ENCODE measurements around the gene ANO3.
"Not testable (repeated sequence)": the region's sequence is repeated elsewhere in the genome, so short reads cannot be mapped to it uniquely, and the experiment has no call there.

Gene ANO3

DNA sequence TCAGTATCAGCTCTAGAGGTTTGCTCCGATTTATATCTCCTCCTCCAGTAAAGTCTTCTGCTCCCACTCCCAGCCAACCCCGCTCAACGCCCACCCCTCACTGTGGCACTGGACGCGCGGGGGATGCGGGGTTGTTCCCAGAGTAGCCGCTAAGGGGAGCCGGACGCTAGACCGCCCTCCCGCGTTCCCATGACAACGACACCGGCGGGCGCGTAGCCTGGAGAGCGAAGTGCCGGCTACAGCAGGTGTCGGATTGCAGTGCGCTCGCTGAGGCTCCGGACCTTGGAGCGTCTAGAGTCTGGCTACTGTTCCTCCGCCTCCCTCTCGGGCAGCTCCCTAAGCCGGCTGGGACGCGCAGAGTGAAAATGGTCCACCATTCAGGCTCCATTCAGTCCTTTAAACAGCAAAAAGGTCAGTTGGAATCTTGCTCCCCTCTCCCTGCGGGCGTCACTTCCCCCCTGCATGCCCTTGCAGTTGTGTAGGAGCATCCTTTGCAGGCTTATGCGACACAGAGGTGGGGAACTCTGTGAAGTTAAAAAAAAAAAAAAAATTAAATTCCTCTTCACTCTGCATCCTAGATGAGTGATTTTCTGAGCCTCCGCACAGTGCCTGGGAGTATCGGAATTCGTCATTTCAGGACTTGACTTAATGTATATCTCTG is at the start of gene ANO3:
Gene ANO3 (plus strand): TSS at position 220 of the 661 bp plus-strand sequence. CDS start 146 bp downstream, at position 366.
- DNase-seq, result peak; percentile 51

DNA sequence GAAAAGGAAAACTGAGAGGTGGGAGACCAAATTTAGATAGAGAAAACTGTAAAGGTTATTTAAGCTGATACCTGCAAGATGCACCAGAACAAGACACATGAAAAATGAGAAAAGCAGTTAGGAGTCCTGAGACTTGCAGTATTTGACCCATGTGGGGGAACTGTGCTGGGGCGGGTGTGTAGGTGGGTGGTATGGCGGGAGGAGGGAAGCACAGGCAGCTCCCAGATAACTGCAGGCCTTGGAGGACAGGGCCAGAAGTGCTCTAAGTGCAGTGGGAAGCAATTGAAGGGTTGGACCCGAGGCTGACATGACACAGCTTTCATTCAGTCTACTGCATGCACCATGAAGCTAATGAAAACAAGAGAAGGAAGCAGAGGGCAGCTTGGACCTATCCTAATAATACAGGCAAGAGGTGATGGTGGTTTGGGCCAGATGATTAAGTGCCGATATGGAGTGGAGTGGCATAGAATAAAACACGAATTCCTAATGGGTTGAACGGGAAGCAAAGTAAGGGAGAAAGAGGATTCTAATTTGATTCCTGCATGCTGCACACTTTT is 48.0 kb upstream of the ANO3 start:
- DNase-seq, result no peak

DNA sequence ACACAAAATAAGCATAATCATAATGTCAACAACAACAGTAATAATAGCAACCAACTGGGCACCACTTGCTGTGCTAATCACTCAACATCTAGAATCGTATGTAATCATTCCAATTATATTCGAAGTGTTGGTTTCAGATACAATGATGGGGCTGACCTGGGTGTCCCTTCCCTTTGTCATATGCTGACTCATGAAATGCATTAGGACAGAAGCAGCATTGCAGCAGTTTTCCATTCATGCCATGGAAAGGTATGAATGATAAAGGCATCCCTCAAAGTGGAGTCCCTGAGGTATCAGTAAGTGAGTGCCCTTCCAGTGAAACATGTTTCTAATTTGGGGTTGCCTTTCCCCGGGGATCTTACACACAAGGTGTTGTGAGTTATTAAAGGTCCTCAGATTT is 46.3 kb upstream of the ANO3 start:
- no peak for DNase-seq

DNA sequence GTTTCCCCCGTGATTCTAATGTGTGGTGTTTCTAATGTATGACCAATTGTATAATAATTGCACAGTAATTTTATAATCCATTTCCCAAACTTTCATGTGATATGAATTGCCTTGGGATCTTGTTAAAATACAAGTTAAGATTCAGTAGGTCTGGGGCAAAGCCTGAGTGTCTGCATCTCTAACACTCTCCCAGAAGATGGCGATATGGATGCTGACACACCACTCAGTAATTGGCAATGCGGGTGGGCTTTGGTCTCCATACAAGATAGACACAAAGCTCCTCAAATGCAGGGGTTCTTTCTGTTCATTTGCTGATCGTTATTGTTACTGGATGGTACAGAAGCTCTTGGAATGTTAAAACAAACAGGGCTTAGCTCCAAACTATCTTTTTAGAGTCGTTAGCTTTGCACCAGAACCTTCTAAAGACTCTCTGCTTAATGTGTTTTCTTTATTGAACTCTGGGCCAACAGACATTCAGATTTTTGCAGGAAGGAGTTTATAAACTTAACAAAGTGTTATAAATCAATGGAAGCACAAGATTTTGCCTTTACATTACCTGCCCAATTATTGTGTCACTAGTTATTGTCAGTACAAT is 45.4 kb upstream of the ANO3 start:
- no peak for DNase-seq

DNA sequence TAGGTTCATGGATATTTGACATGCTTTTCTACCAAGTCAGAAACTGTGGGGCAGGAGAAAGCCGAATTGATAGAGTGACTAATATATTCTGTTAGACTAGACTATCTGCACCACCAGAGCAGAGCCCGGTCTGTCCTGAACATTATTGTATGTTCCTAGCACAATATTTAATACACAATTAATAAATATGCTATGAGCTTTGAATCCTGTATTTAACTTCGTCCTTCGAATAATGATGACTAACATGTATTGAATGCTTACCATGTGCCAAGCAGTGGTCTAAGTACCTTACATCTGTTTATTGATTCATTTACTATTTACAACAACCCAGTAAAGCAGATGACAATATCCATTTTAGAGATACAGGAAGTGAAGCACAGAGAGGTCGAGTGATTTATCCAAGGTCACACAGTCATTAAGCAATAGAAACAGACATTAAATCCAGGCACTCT is 44.8 kb upstream of the ANO3 start:
- DNase-seq, result no peak

DNA sequence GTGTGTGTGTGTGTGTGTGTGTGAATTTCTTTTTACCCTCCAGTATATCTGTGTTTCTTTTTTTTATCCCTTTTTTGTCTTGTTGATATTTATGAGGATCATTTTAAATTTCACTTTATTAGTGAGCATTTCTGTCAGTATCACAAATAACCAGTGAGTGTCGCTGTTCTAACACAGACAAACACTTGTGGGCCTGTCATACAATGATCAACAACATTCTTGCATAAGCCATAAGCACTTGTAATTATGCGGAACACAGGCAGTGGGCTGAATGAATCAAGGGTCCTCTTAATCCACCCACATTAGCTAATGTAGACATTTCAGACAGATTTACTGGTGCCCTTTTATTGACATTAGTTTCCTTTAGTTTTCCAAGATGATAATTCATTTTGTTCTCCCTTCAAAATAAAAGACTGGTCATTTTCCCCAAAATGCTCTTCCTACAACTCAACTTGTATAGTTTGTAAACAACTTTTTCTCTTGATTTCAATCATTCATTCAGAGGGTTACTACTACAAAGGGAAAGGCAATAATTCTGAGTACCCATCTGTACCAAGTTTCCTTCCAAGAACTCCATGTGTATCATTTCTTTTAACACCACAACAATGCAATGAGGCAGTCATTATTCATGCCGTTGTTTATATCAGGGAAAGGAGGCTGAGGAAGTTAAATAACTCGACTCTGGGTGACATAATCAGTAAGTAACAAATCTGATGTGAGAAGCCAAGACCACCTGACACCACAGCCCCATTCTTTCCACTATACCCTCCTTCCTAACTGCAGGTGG is 34.5 kb upstream of the ANO3 start:
- DNase-seq, result peak; percentile 54

DNA sequence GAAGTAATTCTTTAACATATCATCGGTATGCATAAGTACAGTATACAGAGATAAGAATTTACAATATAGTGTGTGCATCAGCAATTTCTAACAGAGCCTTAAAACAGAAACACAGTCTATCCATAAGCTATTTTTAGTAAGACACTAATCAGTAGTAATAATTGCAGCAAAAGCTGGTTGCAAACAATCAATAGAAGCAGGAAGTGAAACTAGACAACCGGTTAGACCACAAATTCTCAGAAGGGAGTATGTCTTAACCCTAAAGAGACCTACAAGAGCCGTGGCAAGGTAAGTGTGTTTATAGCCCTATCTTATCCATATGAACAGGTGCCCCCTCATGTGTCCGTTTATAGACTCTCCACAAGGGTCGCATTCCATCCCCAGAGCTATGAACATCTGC is 15.6 kb upstream of the ANO3 start:
- not testable (repeated sequence) for DNase-seq

DNA sequence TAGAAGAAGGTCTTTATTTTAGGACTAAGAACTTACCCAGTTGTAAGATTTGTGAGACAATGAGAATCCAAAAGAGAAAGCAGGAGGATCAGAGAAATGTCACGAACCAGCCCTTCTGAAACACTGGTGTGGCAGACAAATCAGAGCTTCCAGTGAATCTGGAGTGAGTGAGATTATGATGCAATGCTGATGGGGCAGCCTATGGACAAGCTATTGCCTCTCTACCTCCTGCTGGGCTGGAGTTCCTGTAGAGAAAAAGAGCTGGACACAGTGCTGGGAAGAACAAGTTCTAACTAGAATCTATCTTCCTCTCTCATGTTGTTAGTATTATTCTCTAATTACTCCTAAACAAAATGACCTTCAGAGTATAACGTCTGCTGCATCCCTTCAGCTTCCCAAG is 12.0 kb upstream of the ANO3 start:
- DNase-seq, result no peak

DNA sequence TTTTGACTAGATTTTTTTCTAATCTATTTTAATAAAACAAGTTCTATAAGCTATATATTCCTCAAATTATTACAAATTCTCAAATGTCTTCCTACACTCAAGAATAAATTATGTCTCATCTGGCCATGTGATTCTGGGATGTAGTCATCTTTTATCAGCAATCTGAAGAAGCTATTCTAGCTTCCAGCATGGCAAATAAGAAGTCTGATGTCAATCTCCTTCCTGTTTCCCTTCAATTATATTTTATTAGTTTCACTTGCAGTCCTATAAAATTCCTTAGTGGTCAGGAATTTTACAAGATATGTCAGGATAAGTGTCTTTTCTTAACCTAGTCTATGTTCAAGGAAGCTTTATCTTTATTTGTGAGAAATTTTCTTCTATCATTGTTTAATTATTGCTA is 10.4 kb upstream of the ANO3 start:
- no peak for DNase-seq

DNA sequence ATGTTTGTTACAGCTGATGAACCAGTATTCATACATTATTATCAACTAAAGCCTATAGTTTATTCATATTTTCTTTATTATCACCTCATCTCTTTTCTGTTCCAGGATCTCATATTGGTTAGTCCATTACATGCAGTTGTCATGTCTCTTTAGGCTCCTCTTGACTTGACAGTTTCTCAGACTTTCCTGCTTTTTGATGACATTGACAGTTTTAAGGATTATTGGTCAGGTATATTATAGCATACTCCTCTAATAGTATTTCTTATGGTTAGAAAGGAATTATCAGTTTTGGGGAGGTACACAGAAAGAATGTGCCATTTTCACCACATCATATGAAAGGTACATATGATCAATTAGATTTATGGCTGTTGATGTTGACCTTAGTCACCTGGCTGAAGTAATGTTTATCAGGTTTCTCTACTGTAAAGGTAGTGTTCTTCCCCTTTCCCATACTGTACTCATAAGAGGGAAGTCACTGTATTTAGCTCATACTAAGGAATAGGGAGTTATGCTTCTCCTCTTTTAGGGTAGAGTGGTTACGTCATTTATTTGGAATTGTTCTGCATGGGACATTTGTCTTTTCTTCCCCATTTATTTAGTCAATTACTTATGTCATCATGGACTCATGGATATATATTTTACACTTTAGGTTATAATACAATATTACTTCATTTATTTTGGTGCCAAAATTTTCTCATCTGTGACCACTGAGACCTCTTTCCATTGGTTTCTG is 9.4 kb upstream of the ANO3 start:
- DNase-seq, result no peak

DNA sequence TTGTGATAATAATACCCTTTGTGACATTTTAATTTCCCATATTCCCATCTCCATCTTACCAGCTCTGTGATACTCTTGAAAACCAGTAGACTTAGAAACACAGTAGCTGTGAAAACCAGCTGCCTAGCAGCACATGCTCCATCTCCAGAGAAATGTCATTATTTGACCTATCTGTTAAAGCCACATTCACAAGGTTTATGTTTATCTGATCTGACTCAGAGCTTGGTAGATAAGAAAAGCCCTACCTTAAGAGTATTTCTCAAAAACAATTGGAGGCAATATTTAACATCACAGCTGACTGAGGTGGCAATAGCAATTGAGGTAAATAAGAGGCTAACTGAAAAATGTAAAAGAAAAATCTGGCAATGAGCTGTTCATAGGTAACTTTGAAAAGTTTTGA is 8.1 kb upstream of the ANO3 start:
- no peak for DNase-seq

DNA sequence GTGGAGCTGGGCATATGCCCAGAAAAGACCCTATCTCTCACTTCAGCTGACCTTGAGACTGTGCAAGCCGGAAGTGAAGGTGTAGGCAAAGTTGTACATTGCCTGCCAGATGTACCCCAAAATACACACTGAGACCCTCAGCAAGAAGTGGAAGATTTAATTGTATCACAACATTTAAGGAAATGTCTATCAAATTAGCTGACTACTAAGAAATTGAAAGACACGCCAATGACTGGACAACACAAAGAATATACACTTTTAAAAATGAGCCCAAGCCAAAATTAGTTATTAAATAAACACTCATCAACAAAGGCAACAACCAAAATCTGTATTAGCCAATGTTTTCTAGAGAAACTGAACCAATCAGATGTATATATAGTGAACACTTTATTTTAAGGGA is 7.7 kb upstream of the ANO3 start:
- DNase-seq, result no peak

DNA sequence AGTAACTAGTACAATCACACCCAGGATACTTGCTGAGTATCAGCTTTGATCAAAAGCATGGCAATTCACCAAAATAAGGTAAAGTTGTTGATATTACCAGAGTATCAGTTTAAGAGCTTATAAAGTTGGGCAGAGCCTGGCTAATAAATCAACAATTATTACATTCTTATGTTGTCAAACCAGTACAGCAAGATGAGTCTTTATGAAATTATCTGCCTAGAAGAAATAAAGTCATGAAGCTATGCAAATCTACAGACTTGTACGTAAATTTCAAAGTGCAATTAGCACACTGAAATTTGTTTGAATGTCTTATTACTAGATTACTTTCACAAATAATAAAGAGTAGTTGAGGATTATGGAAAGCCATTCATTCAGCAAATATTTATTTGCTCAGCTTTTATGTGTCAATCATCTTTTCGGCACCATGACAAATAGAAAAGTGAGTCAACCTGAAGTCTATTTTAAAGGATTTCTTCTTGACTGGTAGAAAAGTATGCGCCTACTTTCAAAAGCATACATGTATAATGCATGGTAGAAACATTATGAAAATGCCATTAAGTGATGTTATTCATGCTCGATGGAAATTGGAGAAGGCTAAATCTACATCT is 5.0 kb upstream of the ANO3 start:
- no peak for DNase-seq

DNA sequence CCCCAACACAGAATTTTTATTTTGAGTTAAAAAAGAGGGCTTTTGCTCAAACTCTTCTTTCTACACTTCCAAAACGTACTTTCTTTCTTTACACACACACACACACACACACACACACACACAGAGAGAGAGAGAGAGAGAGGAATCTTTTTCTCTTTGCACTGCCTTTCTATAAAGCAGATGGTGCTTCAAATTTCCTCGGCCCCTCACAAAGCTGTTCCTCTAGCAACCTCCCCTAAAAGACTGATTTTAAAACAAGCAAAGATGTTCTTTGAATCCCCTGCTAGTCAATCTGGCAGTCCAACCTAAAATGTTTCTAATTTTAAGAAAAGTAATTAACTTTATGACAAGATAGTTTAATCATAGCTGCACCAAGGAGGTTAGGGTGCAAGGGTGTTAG is 2.7 kb upstream of the ANO3 start:
- no peak for DNase-seq

DNA sequence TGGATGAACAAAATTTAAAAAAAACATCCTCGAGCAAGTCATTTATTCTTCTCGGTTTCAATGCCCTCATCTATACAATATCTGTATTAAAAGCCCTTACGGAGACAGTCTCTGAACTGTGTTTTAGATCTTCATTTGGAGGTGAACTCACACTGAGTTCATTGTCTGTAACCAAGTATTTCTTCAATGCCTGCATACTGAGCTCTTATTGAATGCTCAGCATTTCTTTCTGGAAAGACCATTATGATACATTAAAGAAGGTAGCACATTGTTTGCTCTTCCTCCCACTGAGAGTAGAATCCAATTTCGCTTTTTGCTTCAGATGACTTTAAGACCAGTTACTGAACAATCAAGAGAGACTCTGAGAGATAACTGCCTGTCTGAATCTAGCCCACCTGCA is 1.7 kb upstream of the ANO3 start:
- DNase-seq, result no peak

DNA sequence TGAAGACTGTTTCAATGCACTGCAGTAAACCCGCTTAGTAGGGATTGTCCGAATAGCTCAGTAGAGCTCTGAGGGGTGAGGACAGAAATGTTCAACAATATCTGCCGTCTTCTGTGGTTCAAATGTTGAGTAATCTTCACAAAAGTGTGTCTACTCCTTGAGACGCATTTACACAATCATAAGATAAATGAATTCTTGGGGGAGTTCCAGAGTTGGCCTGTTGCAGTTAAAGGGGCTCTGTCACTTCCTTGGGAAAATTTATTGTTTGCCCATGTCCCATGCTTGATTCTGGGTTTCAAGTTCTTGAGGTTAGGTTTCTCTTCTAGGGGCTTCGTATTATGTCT is 614 bp downstream of the ANO3 start:
- no peak for DNase-seq

DNA sequence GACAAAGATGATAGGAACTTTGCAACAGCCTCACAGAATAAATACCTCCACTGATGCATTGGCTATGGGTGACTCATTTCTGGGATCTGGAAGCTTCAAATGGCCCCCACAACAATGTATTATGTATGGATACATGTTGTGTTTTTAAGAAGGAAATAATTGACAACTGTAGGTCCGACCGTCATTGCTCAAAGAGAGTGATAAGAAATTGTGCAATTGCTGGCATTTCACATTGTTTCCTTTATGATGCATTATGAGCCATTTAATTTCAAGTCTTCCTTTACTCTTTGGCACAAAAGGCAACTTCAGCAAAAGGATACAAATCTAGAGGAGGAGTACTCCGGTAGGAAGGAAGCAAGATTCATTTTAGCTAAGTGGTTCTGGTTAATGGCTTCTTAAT is 2.0 kb downstream of the ANO3 start:
- DNase-seq, result no peak

DNA sequence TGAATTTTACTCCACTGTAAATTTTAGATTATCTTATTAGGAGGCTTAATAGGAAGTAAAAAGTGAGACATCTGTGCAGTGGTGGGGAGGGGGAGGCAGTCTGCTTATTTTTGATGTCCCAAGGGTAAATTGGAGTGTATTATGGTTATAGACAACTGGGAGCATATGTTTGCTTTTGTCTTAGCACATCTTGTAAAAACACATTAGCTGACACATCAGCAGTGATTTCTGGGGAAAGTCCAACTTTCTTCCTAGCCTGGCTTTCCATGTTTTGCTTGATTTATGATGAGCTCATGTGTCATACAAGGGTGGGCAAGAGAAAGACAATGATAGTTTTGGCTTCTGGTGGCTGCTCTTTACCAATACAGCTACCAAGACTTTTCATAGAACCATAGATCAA is 4.0 kb downstream of the ANO3 start:
- DNase-seq, result no peak

DNA sequence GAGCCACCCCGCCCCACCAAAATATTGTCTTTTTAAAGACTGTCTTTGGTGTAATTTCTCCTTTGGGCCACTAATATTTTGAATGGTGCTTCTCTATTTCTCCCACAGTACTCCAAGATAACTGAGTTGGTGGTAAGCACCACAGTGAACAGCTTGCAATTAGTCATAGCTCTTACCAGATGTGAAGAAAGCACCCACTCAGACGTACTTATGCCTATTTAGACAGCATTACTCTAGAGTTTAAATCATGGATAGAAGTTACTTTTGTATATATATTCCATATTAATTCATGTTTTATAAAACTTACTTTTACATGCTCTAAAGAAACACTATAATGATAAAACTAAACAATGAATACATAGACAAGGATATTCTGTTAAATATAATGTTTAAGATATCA is 12.7 kb downstream of the ANO3 start:
- no peak for DNase-seq

DNA sequence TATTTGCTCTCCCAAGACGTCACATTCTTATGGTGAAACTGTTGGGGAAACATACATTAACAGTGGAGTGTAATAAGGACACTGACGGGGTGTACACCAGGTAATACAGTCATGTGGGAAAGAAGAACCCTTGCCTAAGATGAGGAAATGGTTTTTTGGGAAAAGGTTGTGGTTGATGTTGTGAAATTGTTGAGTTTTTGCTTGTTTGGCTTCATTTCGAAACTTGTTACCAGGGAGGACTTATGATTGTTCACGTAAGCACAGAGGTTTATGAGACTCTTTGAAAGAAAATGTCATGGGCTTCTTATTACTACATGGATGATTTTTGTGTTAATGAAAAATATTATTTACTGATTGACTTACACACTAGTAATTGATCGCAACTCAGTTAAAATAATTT is 16.8 kb downstream of the ANO3 start:
- DNase-seq, result no peak

DNA sequence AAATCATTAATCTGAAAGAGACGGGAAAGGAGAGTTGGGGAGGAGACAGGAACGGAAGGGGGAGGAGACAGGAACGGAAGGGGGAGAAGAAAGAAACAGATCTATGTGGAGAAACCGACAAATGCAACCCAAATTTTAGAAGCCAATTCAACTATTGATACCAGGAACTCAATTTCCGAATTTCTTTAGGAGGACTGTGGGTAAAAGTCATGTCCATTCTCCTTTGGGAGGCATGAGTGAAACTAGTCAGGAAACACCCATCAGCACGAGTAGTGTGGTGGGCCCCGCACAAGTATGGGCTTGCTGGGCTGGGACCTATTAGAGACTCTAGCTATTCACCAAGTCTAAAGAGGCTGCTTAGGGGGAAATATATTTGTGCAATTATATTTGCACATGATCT is 18.1 kb downstream of the ANO3 start:
- DNase-seq, result no peak

DNA sequence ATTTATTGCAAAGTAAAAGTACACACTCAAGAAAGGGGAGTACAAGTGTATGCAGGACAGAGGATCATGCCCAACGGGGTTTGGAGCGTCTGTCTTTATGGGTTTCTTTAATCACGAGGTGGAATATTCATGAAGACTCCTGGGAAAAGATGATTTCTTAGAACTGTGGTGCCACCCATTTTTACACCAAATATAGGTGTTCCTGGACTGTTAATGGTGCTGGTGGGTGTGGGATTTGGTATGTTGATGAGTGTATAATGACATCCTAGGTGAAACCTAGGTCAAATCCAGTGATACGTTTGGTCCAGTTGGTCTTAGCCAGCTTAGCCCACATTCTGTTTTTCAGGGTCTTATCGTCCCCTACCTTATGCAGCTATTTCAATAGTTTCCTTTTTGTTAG is 21.1 kb downstream of the ANO3 start:
- no peak for DNase-seq

DNA sequence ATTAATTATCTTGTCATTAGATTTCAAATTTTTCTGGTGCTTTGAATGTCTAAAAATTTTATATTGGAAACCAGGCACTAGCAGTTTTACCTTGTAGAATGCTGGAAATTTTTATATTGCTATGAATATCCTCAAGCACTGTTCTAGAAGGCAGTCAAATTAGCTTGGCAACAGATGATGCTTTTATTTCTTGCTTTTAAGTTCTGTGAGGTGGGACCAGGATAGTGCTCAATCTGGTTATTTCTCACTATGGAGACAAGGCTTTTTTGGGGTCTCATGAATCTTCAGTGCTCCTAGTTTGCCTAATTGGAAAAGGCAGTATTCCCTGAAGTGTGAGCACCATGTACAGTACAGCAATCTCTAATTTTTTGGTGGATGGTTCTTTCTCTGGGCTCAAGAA is 27.1 kb downstream of the ANO3 start:
- no peak for DNase-seq
